Vagina (tissue), 2 donors: ENCODE results near the gene MAPK9. TPM values are rescaled to one million over a fixed set of nuclear protein-coding genes. Genes with fewer than 3 reads are reported as not detected.

Experiments used
- DNase-seq, 2 donors: peaks; one replicate each; pipeline ENCODE4 v3.0.0-alpha.2; 2017; ENCODE audit errors: extremely low spot score in 2 of 2
- H3K27ac ChIP-seq: fragments of 200-600 bp; sonication (generic); one replicate; pipeline ENCODE4 v1.5.1; 2019
- H3K27me3 ChIP-seq: fragments of 200-600 bp; sonication (generic); one replicate; pipeline ENCODE4 v1.5.1; 2019
- H3K36me3 ChIP-seq, 2 donors: fragments of 200-600 bp; sonication (generic); one replicate each; pipeline ENCODE4 v1.5.1; 2017 to 2019
- H3K4me1 ChIP-seq: fragments of 200-600 bp; sonication (generic); one replicate; pipeline ENCODE4 v1.5.1; 2019
- H3K4me3 ChIP-seq, 2 donors: fragments of 200-600 bp; sonication (generic); 1 replicate in 1 of 2; 2 replicates in 1 of 2; pipeline ENCODE4 v1.5.1; 2016 to 2019
- H3K9me3 ChIP-seq: fragments of 200-600 bp; sonication (generic); one replicate; pipeline ENCODE4 v1.5.1; 2019
- POLR2A ChIP-seq, 2 donors: fragments of 450-650 bp; IDR thresholded peaks; one replicate each; pipeline ENCODE4 v1.6.1; 2017; ENCODE audit warnings: antibody characterized with exemption in 2 of 2, mild to moderate bottlenecking in 2 of 2, moderate library complexity in 2 of 2
- POLR2AphosphoS5 ChIP-seq, 2 donors: sonication (generic); formaldehyde crosslinking; IDR thresholded peaks; one replicate each; pipeline ENCODE4 v1.9.0; 2017; ENCODE audit warnings: antibody characterized with exemption in 2 of 2, mild to moderate bottlenecking in 2 of 2, low read depth in 1 of 2; ENCODE audit not compliant: insufficient read depth in 1 of 2
- intact Hi-C: fragments of 100-400 bp; cut with DNase I; formaldehyde crosslinking; loops from one replicate; pipeline ENCODE4 v1.15.1; 2023
- total RNA-seq: library from RNA; depleted of rRNA; stranded (reverse); fragments of >200 nt; gene quantifications from one replicate; pipeline ENCODE4 v1.2.3, GENCODE V29; 2016
- TF ChIP-seq, protein P1 (sequence below), 3 experiments: fragments of 450-650 bp in 2 of 3; fragments of 200-600 bp in 1 of 3; sonication (generic) in 1 of 3; IDR thresholded peaks; one replicate each; pipeline ENCODE4 v1.5.1; 2017 to 2019; ENCODE audit warnings: antibody characterized with exemption in 3 of 3, mild to moderate bottlenecking in 2 of 3, moderate library complexity in 2 of 3

The MAPK9 gene
- total RNA-seq, 1 donor from 2014 or later, result 19.6 TPM

GRCh38 chr5:180324601-180324950 is 32.7 kb upstream of the MAPK9 start:
- Histone ChIP-seq H3K9me3 (no peaks in the 10 kb centered on the region), H3K4me1 (peaks cover under 1% of the 10 kb centered on the region), H3K27me3 (no peaks in the 10 kb centered on the region), H3K27ac (no peak overlapping the region), H3K36me3 (no peaks in the 10 kb centered on the region), H3K4me3 (no peak overlapping the region)
- no peak for TF ChIP-seq POLR2A (IDR thresholded peaks at IDR 0.05)
- TF ChIP-seq, protein P1, sequence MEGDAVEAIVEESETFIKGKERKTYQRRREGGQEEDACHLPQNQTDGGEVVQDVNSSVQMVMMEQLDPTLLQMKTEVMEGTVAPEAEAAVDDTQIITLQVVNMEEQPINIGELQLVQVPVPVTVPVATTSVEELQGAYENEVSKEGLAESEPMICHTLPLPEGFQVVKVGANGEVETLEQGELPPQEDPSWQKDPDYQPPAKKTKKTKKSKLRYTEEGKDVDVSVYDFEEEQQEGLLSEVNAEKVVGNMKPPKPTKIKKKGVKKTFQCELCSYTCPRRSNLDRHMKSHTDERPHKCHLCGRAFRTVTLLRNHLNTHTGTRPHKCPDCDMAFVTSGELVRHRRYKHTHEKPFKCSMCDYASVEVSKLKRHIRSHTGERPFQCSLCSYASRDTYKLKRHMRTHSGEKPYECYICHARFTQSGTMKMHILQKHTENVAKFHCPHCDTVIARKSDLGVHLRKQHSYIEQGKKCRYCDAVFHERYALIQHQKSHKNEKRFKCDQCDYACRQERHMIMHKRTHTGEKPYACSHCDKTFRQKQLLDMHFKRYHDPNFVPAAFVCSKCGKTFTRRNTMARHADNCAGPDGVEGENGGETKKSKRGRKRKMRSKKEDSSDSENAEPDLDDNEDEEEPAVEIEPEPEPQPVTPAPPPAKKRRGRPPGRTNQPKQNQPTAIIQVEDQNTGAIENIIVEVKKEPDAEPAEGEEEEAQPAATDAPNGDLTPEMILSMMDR (IDR thresholded peaks at IDR 0.05), result no peak
- no peak for TF ChIP-seq POLR2AphosphoS5 (IDR thresholded peaks at IDR 0.05; ENCODE audit: insufficient read depth in 1 of 2, low read depth in 1 of 2)
- intact Hi-C loops, result no loop called here
- DNase-seq, result no peak

- Histone ChIP-seq H3K27ac (no peak overlapping the region), H3K27me3 (no peaks in the 10 kb centered on the region), H3K36me3 (no peaks in the 10 kb centered on the region), H3K9me3 (no peaks in the 10 kb centered on the region), H3K4me3 (no peak overlapping the region), H3K4me1 (no peaks in the 10 kb centered on the region)
- TF ChIP-seq POLR2AphosphoS5 (IDR thresholded peaks at IDR 0.05; ENCODE audit: insufficient read depth in 1 of 2, low read depth in 1 of 2) (no peak), POLR2A (IDR thresholded peaks at IDR 0.05) (no peak)
- TF ChIP-seq, protein P1 (IDR thresholded peaks at IDR 0.05), result no peak
- no peak for DNase-seq
- intact Hi-C loops, result no loop called here
Observed at GRCh38 chr5:180323941-180324600, 32.2 kb upstream of the MAPK9 start.

DNA sequence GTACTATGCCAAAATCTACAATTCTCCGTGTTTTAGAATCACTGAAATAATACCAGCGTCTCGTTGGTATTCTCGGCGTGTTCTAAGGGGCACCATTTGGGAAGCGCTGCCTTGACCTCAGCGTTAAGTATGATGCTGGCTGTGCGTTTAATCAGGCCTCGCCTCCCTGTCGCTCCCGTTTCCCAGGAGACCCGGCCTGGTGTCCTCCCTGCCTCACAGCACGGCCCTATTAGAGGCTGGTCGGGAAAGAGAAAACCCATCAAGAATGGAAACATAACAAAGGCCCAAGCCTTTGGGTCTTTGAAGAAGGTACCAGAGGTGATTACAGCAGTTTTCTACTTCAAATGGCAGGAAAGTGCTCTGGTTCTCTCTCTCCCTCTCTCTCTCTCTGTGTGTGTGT is 31.3 kb upstream of the MAPK9 start:
- DNase-seq, result no peak
- intact Hi-C loops, result no loop called here
- H3K4me1 ChIP-seq, result no peaks in the 10 kb centered on the region
- no peaks in the 10 kb centered on the region for H3K27me3 ChIP-seq
- no peaks in the 10 kb centered on the region for H3K36me3 ChIP-seq
- no peaks in the 10 kb centered on the region for H3K9me3 ChIP-seq
- H3K4me3 ChIP-seq, result no peak overlapping the region
- TF ChIP-seq POLR2AphosphoS5 (IDR thresholded peaks at IDR 0.05; ENCODE audit: insufficient read depth in 1 of 2, low read depth in 1 of 2) (no peak), POLR2A (IDR thresholded peaks at IDR 0.05) (no peak)
- TF ChIP-seq, protein P1 (IDR thresholded peaks at IDR 0.05), result no peak
- H3K27ac ChIP-seq, result no peak overlapping the region

GRCh38 chr5:180318456-180319089 is 26.7 kb upstream of the MAPK9 start:
- no peak for TF ChIP-seq POLR2A (IDR thresholded peaks at IDR 0.05)
- TF ChIP-seq, protein P1 (IDR thresholded peaks at IDR 0.05), result no peak
- TF ChIP-seq POLR2AphosphoS5 (IDR thresholded peaks at IDR 0.05; ENCODE audit: insufficient read depth in 1 of 2, low read depth in 1 of 2), result no peak
- no peak overlapping the region for H3K4me3 ChIP-seq
- H3K9me3 ChIP-seq, result no peaks in the 10 kb centered on the region
- H3K27me3 ChIP-seq, result no peaks in the 10 kb centered on the region
- H3K36me3 ChIP-seq, result peaks cover 0 to 4% of the 10 kb centered on the region in 2 donors
- H3K4me1 ChIP-seq, result no peaks in the 10 kb centered on the region
- intact Hi-C loops, result no loop called here
- no peak for DNase-seq
- no peak overlapping the region for H3K27ac ChIP-seq

DNA sequence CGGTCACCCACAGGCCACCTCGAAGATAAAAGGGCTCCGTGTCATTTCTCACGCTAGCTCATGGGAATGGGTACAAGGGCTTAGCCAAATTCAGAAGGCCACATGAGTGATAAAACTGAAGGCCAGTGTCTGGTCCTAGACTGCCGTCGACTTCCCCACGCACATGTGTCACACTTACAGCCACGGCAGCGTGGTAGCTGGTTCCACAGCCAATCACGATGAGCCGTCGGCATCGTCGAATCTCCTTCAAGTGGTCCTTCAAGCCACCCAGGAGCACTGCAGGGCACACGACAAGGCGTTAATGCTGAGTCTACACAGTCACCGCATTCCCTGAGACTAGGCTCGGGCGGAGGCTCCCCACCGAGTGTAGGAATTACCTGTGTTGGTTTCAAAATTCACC is 24.7 kb upstream of the MAPK9 start:
- Histone ChIP-seq H3K4me1 (no peaks in the 10 kb centered on the region), H3K36me3 (peaks cover 0 to 4% of the 10 kb centered on the region in 2 donors), H3K27me3 (no peaks in the 10 kb centered on the region), H3K4me3 (no peak overlapping the region), H3K9me3 (no peaks in the 10 kb centered on the region), H3K27ac (no peak overlapping the region)
- DNase-seq, result no peak
- TF ChIP-seq POLR2A (IDR thresholded peaks at IDR 0.05) (no peak), POLR2AphosphoS5 (IDR thresholded peaks at IDR 0.05; ENCODE audit: insufficient read depth in 1 of 2, low read depth in 1 of 2) (no peak)
- intact Hi-C loops, result no loop called here
